Daoy (cell line): ENCODE results near the gene ZNF628. TPM values are rescaled to one million over a fixed set of nuclear protein-coding genes. Genes with fewer than 3 reads are reported as not detected.

ENCODE experiments used
- DNase-seq: peaks from one replicate; pipeline ENCODE4 v3.0.0-alpha.2; 2015; ENCODE audit warnings: low read depth
- total RNA-seq: library from RNA; depleted of rRNA; stranded (reverse); fragments of >200 nt; shearing (Covaris generic); gene quantifications from 2 replicates; pipeline ENCODE4 v1.2.3, GENCODE V29; 2014

Gene ZNF628
- total RNA-seq, 1 experiment from 2014 or later, result 3.4 TPM

- DNase-seq, result no peak
These were observed 10.8 kb upstream of the ZNF628 start for GRCh38 chr19:55465460-55466240.

GRCh38 chr19:55466241-55466614, 10.2 kb upstream of the ZNF628 start:
- DNase-seq, result no peak

- DNase-seq, result peak; percentile 65
These were observed 9.0 kb upstream of the ZNF628 start for GRCh38 chr19:55467236-55468053.

- no peak for DNase-seq
These were observed 8.4 kb upstream of the ZNF628 start for GRCh38 chr19:55468054-55468393.

- no peak for DNase-seq
These were observed 5.2 kb upstream of the ZNF628 start for GRCh38 chr19:55471266-55471665.

GRCh38 chr19:55472463-55472862, 4.0 kb upstream of the ZNF628 start:
- DNase-seq, result peak; percentile 84

- DNase-seq, result peak; percentile 61
These were observed 3.0 kb upstream of the ZNF628 start for GRCh38 chr19:55473225-55474012.

GRCh38 chr19:55474269-55475265, 1.9 kb upstream of the ZNF628 start:
- peak; percentile 91 for DNase-seq

GRCh38 chr19:55477905-55478304, 1.5 kb downstream of the ZNF628 start:
- DNase-seq, result no peak

- no peak for DNase-seq
These were observed 1.9 kb downstream of the ZNF628 start for GRCh38 chr19:55478364-55478763.

GRCh38 chr19:55479045-55479444, 2.6 kb downstream of the ZNF628 start:
- DNase-seq, result no peak

GRCh38 chr19:55479451-55480230, 3.2 kb downstream of the ZNF628 start:
- no peak for DNase-seq

- DNase-seq, result no peak
These were observed 4.9 kb downstream of the ZNF628 start for GRCh38 chr19:55481148-55481793.

- no peak for DNase-seq
These were observed 5.4 kb downstream of the ZNF628 start for GRCh38 chr19:55481794-55482155.

GRCh38 chr19:55482156-55482961, 5.9 kb downstream of the ZNF628 start:
- DNase-seq, result no peak

GRCh38 chr19:55482967-55483705, 6.7 kb downstream of the ZNF628 start:
- DNase-seq, result no peak

GRCh38 chr19:55483706-55484592, 7.5 kb downstream of the ZNF628 start:
- no peak for DNase-seq
